GM23338 (cell line): ENCODE results near the gene TIPRL. TPM values are rescaled to one million over a fixed set of nuclear protein-coding genes. Genes with fewer than 3 reads are reported as not detected.
A peak's percentile ranks its signal among the peaks of the same experiment; 100 is the strongest.

Source experiments
- ATAC-seq: fragments of 200-7000 bp; cut with Tn5 transposase; 3 replicates; pipeline ENCODE4 v1.9.1; 2020
- DNase-seq: peaks from one replicate; pipeline ENCODE4 v3.0.0-alpha.2; 2015; ENCODE audit warnings: low spot score
- H2AFZ ChIP-seq: fragments of 200-600 bp; sonication (generic); 2 replicates; pipeline ENCODE4 v1.8.0; 2016; ENCODE audit warnings: antibody characterized with exemption, mild to moderate bottlenecking, moderate library complexity
- H3F3A ChIP-seq: fragments of 200-600 bp; sonication (generic); replicated peaks from 2 replicates; pipeline ENCODE4 v1.8.0; 2017; ENCODE audit warnings: antibody characterized with exemption, mixed run types, low read depth
- H3K27ac ChIP-seq: fragments of 200-600 bp; sonication (generic); 2 replicates; pipeline ENCODE4 v1.6.1; 2016; ENCODE audit warnings: low read depth
- H3K27me3 ChIP-seq: fragments of 200-600 bp; sonication (generic); 2 replicates; pipeline ENCODE4 v1.8.0; 2016; ENCODE audit warnings: mild to moderate bottlenecking, mixed run types, moderate library complexity; ENCODE audit not compliant: insufficient read depth
- H3K36me3 ChIP-seq: fragments of 200-600 bp; sonication (generic); 2 replicates; pipeline ENCODE4 v1.8.0; 2016; ENCODE audit warnings: mild to moderate bottlenecking; ENCODE audit not compliant: insufficient read depth
- H3K4me1 ChIP-seq: fragments of 200-600 bp; sonication (generic); 2 replicates; pipeline ENCODE4 v1.8.0; 2016; ENCODE audit warnings: mild to moderate bottlenecking, moderate library complexity; ENCODE audit not compliant: insufficient read depth
- H3K4me2 ChIP-seq: fragments of 200-600 bp; sonication (generic); 2 replicates; pipeline ENCODE4 v1.7.1; 2017; ENCODE audit warnings: mixed run types
- H3K4me3 ChIP-seq: fragments of 200-600 bp; sonication (generic); 2 replicates; pipeline ENCODE4 v1.6.1; 2016; ENCODE audit warnings: mixed run types
- H3K79me2 ChIP-seq: fragments of 200-600 bp; sonication (generic); replicated peaks from 2 replicates; pipeline ENCODE4 v1.8.0; 2017; ENCODE audit warnings: mild to moderate bottlenecking; ENCODE audit not compliant: insufficient read depth
- H3K9me2 ChIP-seq: fragments of 200-600 bp; sonication (generic); 2 replicates; pipeline ENCODE4 v1.8.0; 2017; ENCODE audit not compliant: insufficient read depth
- H4K20me1 ChIP-seq: fragments of 200-600 bp; sonication (generic); replicated peaks from 2 replicates; pipeline ENCODE4 v1.8.0; 2017; ENCODE audit warnings: mild to moderate bottlenecking; ENCODE audit not compliant: insufficient read depth
- H3K27ac Mint-ChIP-seq: 2 replicates; pipeline ENCODE4 v1.8.0; 2020; ENCODE audit warnings: inconsistent platforms, mild to moderate bottlenecking, moderate library complexity, mixed read lengths
- H3K27me3 Mint-ChIP-seq: 3 replicates; pipeline ENCODE4 v1.8.0; 2022; ENCODE audit warnings: low read depth, mild to moderate bottlenecking, moderate library complexity, mixed read lengths, inconsistent platforms; ENCODE audit not compliant: insufficient read depth, poor library complexity
- H3K36me3 Mint-ChIP-seq: 3 replicates; pipeline ENCODE4 v1.8.0; 2021; ENCODE audit warnings: low read depth, mild to moderate bottlenecking, inconsistent platforms, moderate library complexity, mixed read lengths
- H3K4me1 Mint-ChIP-seq: 3 replicates; pipeline ENCODE4 v1.8.0; 2020; ENCODE audit warnings: mild to moderate bottlenecking, inconsistent platforms, mixed read lengths
- H3K4me3 Mint-ChIP-seq: 3 replicates; pipeline ENCODE4 v1.8.0; 2021; ENCODE audit warnings: moderate library complexity, mild to moderate bottlenecking, inconsistent platforms, mixed read lengths
- H3K9me3 Mint-ChIP-seq: 3 replicates; pipeline ENCODE4 v1.8.0; 2020; ENCODE audit warnings: moderate library complexity, mild to moderate bottlenecking, inconsistent platforms, mixed read lengths
- EZH2 ChIP-seq: fragments of 200-600 bp; sonication (generic); IDR thresholded peaks from one replicate; pipeline ENCODE4 v1.8.0; 2017; ENCODE audit warnings: antibody characterized with exemption, mild to moderate bottlenecking, low read depth; ENCODE audit not compliant: unreplicated experiment
- EZH2phosphoT487 ChIP-seq: fragments of 200-600 bp; sonication (generic); IDR thresholded peaks from one replicate; pipeline ENCODE4 v1.8.1; 2018; ENCODE audit warnings: antibody characterized with exemption; ENCODE audit not compliant: unreplicated experiment
- JUNB ChIP-seq: IDR thresholded peaks from one replicate; pipeline ENCODE4 v1.6.1; 2016; ENCODE audit warnings: antibody characterized with exemption; ENCODE audit not compliant: unreplicated experiment
- NANOG ChIP-seq: IDR thresholded peaks from 2 replicates; pipeline ENCODE4 v1.6.1; 2016; ENCODE audit warnings: antibody characterized with exemption, borderline replicate concordance
- POLR2AphosphoS5 ChIP-seq: IDR thresholded peaks from 2 replicates; pipeline ENCODE4 v1.6.1; 2016; ENCODE audit warnings: antibody characterized with exemption, low read depth
- STAT1 ChIP-seq: IDR thresholded peaks from one replicate; pipeline ENCODE4 v1.6.1; 2016; ENCODE audit warnings: antibody characterized with exemption; ENCODE audit not compliant: unreplicated experiment
- ZNF114 ChIP-seq: fragments of 250-450 bp; sonication (Bioruptor Pico); IDR thresholded peaks from 2 replicates; pipeline ENCODE4 v1.5.0; 2020; ENCODE audit warnings: mild to moderate bottlenecking, moderate library complexity
- polyA plus RNA-seq: library from polyadenylated mRNA; unstranded; fragments of >200 nt; fragmentation: Nextera tagmentation; extraction: Ambion mirVana; gene quantifications from 2 replicates; pipeline ENCODE4 v1.2.1, GENCODE V29; 2016
- total RNA-seq: library from RNA; depleted of rRNA; stranded (reverse); fragments of >200 nt; shearing (Covaris generic); gene quantifications from 2 replicates; pipeline ENCODE4 v1.2.3, GENCODE V29; 2014
- TF ChIP-seq, protein P1 (sequence below): IDR thresholded peaks from one replicate; pipeline ENCODE4 v1.6.1; 2018; ENCODE audit warnings: antibody characterized with exemption; ENCODE audit not compliant: unreplicated experiment
- TF ChIP-seq, protein P2 (sequence below), 2 experiments: fragments of 200-600 bp in 1 of 2; sonication (generic) in 1 of 2; conservative IDR thresholded peaks; 2 replicates each; pipeline versions ENCODE4 v1.5.1 to v1.6.1; 2016 to 2017; ENCODE audit warnings: antibody characterized with exemption in 2 of 2, low read depth in 2 of 2, mild to moderate bottlenecking in 2 of 2, moderate library complexity in 1 of 2
- TF ChIP-seq, protein P3 (sequence below): IDR thresholded peaks from 2 replicates; pipeline ENCODE4 v1.6.1; 2016; ENCODE audit warnings: antibody characterized with exemption

TIPRL gene
- total and polyA plus RNA-seq, 2 experiments from 2014 or later: 15.9 to 32.0 TPM

DNA sequence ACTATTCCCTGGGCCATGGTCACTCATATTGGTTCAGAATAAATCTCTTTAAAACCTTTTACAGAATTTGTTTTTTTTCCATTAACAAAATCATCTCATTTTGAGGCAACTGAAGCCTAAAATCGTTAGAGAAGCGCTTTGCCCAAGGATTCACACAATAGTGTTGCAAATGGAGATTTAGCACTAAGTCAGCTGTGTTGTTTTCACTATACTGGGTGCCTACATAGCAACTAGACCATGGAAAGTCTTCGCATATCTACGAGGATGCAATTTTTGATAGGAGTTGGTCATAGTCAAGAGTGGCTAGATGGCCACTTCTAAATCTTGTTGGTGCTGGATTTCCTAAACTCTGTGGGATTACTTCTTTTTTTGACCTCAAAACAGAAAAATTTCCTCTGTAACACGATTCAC is 530 bp upstream of the TIPRL start:
- H3K4me1 Mint-ChIP-seq: no peaks in the 10 kb centered on the region; the same call in 2 of the 3 replicates
- H3K27ac Mint-ChIP-seq: no peak overlapping the region
- ATAC-seq (no peak), DNase-seq (no peak)
- H3K36me3 ChIP-seq: no peaks in the 10 kb centered on the region
- no peaks in the 10 kb centered on the region; the same call in 1 of the 2 replicates for H3F3A ChIP-seq
- peaks cover 2% of the 10 kb centered on the region for H3K27me3 Mint-ChIP-seq
- H3K4me3 ChIP-seq: peak overlapping the region; percentile 96
- peak overlapping the region; percentile 69 for H3K4me2 ChIP-seq
- peak overlapping the region; percentile 6; the same call in 1 of the 2 replicates for H3K27ac ChIP-seq
- no peaks in the 10 kb centered on the region for H4K20me1 ChIP-seq
- no peak for TF ChIP-seq EZH2phosphoT487
- TF ChIP-seq, protein P1, sequence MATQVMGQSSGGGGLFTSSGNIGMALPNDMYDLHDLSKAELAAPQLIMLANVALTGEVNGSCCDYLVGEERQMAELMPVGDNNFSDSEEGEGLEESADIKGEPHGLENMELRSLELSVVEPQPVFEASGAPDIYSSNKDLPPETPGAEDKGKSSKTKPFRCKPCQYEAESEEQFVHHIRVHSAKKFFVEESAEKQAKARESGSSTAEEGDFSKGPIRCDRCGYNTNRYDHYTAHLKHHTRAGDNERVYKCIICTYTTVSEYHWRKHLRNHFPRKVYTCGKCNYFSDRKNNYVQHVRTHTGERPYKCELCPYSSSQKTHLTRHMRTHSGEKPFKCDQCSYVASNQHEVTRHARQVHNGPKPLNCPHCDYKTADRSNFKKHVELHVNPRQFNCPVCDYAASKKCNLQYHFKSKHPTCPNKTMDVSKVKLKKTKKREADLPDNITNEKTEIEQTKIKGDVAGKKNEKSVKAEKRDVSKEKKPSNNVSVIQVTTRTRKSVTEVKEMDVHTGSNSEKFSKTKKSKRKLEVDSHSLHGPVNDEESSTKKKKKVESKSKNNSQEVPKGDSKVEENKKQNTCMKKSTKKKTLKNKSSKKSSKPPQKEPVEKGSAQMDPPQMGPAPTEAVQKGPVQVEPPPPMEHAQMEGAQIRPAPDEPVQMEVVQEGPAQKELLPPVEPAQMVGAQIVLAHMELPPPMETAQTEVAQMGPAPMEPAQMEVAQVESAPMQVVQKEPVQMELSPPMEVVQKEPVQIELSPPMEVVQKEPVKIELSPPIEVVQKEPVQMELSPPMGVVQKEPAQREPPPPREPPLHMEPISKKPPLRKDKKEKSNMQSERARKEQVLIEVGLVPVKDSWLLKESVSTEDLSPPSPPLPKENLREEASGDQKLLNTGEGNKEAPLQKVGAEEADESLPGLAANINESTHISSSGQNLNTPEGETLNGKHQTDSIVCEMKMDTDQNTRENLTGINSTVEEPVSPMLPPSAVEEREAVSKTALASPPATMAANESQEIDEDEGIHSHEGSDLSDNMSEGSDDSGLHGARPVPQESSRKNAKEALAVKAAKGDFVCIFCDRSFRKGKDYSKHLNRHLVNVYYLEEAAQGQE: no peak
- TF ChIP-seq POLR2AphosphoS5: no peak
- no peak for TF ChIP-seq ZNF114 (CRISPR knock-in tag)
- TF ChIP-seq, protein P2, sequence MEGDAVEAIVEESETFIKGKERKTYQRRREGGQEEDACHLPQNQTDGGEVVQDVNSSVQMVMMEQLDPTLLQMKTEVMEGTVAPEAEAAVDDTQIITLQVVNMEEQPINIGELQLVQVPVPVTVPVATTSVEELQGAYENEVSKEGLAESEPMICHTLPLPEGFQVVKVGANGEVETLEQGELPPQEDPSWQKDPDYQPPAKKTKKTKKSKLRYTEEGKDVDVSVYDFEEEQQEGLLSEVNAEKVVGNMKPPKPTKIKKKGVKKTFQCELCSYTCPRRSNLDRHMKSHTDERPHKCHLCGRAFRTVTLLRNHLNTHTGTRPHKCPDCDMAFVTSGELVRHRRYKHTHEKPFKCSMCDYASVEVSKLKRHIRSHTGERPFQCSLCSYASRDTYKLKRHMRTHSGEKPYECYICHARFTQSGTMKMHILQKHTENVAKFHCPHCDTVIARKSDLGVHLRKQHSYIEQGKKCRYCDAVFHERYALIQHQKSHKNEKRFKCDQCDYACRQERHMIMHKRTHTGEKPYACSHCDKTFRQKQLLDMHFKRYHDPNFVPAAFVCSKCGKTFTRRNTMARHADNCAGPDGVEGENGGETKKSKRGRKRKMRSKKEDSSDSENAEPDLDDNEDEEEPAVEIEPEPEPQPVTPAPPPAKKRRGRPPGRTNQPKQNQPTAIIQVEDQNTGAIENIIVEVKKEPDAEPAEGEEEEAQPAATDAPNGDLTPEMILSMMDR (conservative IDR thresholded peaks at IDR 0.05; ENCODE audit: low read depth in 2 of 2): no peak
- 0 out of 2 replicates have a peak, but pooled peaks cover 5% of the 10 kb centered on the region for H3K9me2 ChIP-seq
- no peaks in the 10 kb centered on the region for H3K36me3 Mint-ChIP-seq
- H3K9me3 Mint-ChIP-seq: no peaks in the 10 kb centered on the region
- no peaks in the 10 kb centered on the region for H3K27me3 ChIP-seq
- peak overlapping the region; percentile 20; the same call in 1 of the 2 replicates for H2AFZ ChIP-seq
- peaks cover 10% of the 10 kb centered on the region; the same call in 1 of the 2 replicates for H3K4me1 ChIP-seq
- peaks cover 33% of the 10 kb centered on the region for H3K79me2 ChIP-seq
- H3K4me3 Mint-ChIP-seq: no peak overlapping the region

DNA sequence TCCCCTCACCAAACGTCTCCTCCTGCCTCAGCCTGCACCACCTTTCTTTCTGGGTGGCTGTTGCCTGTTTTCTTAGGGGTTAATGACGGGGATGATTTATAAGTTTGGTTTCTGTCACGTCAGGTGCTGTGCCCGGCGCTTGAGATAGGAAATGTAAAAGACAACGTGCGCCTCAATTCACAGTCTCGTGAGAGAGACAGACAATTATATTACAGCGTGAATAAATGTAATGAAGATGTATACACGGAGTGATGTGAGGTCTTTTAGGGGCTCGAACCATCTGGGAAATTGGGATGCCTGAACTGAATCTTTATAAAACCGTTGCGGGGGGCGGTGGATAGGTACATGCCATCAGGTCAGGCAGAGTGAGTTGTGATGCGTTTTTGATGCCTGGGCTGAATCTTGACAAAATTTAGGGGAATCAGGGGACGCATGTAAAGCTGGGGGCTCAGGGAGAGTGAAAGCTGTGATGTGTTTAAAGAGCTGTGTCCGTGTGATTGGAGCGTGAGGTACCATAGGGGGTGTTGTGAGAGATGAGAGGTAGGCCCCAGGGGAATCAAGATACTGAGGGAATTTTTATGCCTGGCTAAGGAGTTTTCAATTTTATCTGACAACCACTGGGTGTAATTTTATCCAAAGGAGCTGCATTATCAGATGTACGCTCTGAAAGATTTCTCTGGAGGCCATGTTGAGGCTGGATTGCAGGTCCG is 831 bp downstream of the TIPRL start:
- peaks cover under 1% of the 10 kb centered on the region for H3K27me3 Mint-ChIP-seq

More for the DNA sequence above, 831 bp downstream of the TIPRL start:
- no peaks in the 10 kb centered on the region for H3K36me3 ChIP-seq
- Mint-ChIP-seq H3K9me3 (no peaks in the 10 kb centered on the region), H3K4me3 (no peak overlapping the region), H3K4me1 (no peaks in the 10 kb centered on the region; the same call in 2 of the 3 replicates), H3K27ac (no peak overlapping the region), H3K36me3 (no peaks in the 10 kb centered on the region)
- H3K9me2 ChIP-seq: no peaks in the 10 kb centered on the region
- peaks cover 37% of the 10 kb centered on the region for H3K79me2 ChIP-seq
- no peaks in the 10 kb centered on the region for H4K20me1 ChIP-seq
- H3K4me3 ChIP-seq: peak overlapping the region; percentile 96
- peak overlapping the region; percentile 89 for H3K27ac ChIP-seq
- DNase-seq: peak; percentile 11
- peak overlapping the region; percentile 95 for H2AFZ ChIP-seq
- peaks cover 10% of the 10 kb centered on the region; the same call in 1 of the 2 replicates for H3K4me1 ChIP-seq
- no peak for ATAC-seq
- no peaks in the 10 kb centered on the region; the same call in 1 of the 2 replicates for H3F3A ChIP-seq
- TF ChIP-seq NANOG: no peak
- no peak for TF ChIP-seq STAT1
- no peak for TF ChIP-seq JUNB
- TF ChIP-seq, protein P2 (conservative IDR thresholded peaks at IDR 0.05; ENCODE audit: low read depth in 2 of 2): no peak
- TF ChIP-seq POLR2AphosphoS5: no peak
- TF ChIP-seq, protein P3, sequence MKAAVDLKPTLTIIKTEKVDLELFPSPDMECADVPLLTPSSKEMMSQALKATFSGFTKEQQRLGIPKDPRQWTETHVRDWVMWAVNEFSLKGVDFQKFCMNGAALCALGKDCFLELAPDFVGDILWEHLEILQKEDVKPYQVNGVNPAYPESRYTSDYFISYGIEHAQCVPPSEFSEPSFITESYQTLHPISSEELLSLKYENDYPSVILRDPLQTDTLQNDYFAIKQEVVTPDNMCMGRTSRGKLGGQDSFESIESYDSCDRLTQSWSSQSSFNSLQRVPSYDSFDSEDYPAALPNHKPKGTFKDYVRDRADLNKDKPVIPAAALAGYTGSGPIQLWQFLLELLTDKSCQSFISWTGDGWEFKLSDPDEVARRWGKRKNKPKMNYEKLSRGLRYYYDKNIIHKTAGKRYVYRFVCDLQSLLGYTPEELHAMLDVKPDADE: no peak
- no peak for TF ChIP-seq EZH2
- peak overlapping the region; percentile 95 for H3K4me2 ChIP-seq
- H3K27me3 ChIP-seq: no peaks in the 10 kb centered on the region
